HG03139 (cell line): ENCODE results near the gene USP31.

ENCODE experiments used
- ATAC-seq: cut with Tn5 transposase; IDR thresholded peaks from one replicate; pipeline ENCODE4 v1.9.1; 2021; ENCODE audit not compliant: unreplicated experiment

Gene USP31

DNA sequence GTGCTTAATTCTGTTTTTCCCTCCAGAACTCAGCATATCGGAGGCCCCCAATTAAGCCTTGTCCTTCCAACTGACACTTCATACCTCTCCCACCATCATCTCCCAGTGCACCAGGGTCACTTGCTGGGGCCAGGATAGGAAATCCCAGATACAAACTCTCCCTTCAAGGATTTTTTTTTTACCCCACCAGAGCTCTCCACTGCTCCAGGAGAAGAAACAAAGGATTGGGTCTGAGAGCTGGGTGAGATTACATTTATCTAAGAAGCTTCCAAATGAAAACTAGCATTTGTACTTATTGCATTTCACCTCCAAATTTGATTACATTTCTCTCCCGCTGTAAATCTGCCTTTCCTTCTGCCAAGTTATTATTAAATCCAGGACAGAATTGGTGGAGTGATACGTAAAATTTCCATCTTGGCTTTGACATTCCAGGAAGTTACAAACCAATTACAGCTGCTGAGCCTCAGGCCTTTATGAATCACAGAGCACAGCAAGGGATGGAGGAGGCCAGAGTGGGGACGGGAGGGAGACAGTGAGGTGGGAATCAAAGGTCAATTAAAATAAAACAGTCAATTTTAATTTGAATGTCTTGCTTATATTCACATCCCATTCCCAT is 123.5 kb downstream of the USP31 start:
- ATAC-seq: no peak

DNA sequence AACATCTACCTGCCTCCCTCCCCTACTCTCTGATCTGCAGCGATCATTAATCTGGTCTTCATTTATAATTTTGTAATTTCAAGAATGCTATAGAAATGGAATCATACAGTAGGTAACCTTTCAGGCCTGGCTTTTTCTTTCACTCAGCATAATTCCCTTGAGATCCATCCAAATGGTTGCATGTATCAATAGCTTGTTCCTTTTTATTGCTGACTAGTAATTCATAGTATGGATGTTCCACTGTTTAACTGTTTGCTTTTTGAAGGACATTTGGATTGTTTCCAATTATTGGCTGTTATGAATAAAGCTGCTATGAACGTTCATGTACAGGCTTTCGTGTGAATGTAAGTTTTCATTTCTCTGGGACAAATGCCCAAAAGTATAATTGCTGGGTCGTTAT is 125.2 kb downstream of the USP31 start:
- no peak for ATAC-seq

DNA sequence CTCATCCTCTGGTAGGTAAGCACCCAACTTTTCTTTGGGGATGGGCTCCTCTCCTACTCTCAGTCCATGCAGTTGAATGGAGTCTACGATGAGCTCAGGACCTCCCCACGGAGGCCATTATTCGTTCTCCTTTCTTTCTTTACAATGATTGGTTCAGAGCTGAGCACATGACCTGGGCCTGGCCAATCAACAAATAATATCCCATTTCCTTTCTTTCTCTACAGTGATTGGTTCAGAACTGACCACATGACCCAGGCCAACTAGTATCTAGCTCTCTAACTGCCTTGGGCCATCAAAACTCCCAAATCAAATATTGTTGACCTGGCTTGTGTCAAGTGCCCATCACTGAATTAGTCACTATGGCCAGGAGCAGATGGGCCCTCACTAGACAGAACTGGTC is 129.2 kb downstream of the USP31 start:
- no peak for ATAC-seq

GRCh38 chr16:23016368-23016767 is 132.9 kb downstream of the USP31 start:
- no peak for ATAC-seq

- ATAC-seq: no peak
Measured at GRCh38 chr16:23015580-23015979, 133.7 kb downstream of the USP31 start.

- ATAC-seq: no peak
Measured at GRCh38 chr16:23014592-23014991, 134.7 kb downstream of the USP31 start.
